ENCODE measurements around the gene FHL2.

The FHL2 gene

GRCh38 chr2:105323111-105323510, 75.7 kb downstream of the FHL2 start:
- no peak for DNase-seq (ENCODE audit: extremely low read depth, low read depth)
- H3K4me3 ChIP-seq (replicated peaks; ENCODE audit: low read depth, low read length): no peak overlapping the region

GRCh38 chr2:105321875-105322646, 76.8 kb downstream of the FHL2 start:
- DNase-seq (ENCODE audit: extremely low read depth, low read depth): no peak
- no peak overlapping the region for H3K4me3 ChIP-seq (replicated peaks; ENCODE audit: low read depth, low read length)
- no peak for TF ChIP-seq CTCF (IDR thresholded peaks at IDR 0.05; ENCODE audit: low read depth, low read length, missing control alignments)

More at GRCh38 chr2:105323111-105323510, 75.7 kb downstream of the FHL2 start:
- TF ChIP-seq CTCF (IDR thresholded peaks at IDR 0.05; ENCODE audit: low read depth, low read length, missing control alignments): no peak

GRCh38 chr2:105320651-105321215, 78.1 kb downstream of the FHL2 start:
- TF ChIP-seq CTCF (IDR thresholded peaks at IDR 0.05; ENCODE audit: low read depth, low read length, missing control alignments): no peak
- no peak overlapping the region for H3K4me3 ChIP-seq (replicated peaks; ENCODE audit: low read depth, low read length)
- DNase-seq (ENCODE audit: extremely low read depth, low read depth): no peak

- TF ChIP-seq CTCF (IDR thresholded peaks at IDR 0.05; ENCODE audit: low read depth, low read length, missing control alignments): no peak
- DNase-seq (ENCODE audit: extremely low read depth, low read depth): no peak
- H3K4me3 ChIP-seq (replicated peaks; ENCODE audit: low read depth, low read length): no peak overlapping the region
Measured at GRCh38 chr2:105317937-105318336, 80.9 kb downstream of the FHL2 start.

GRCh38 chr2:105315314-105315713, 83.5 kb downstream of the FHL2 start:
- H3K4me3 ChIP-seq (replicated peaks; ENCODE audit: low read depth, low read length): no peak overlapping the region
- DNase-seq (ENCODE audit: extremely low read depth, low read depth): no peak
- TF ChIP-seq CTCF (IDR thresholded peaks at IDR 0.05; ENCODE audit: low read depth, low read length, missing control alignments): no peak

GRCh38 chr2:105313877-105314276, 85.0 kb downstream of the FHL2 start:
- no peak for DNase-seq (ENCODE audit: extremely low read depth, low read depth)
- no peak for TF ChIP-seq CTCF (IDR thresholded peaks at IDR 0.05; ENCODE audit: low read depth, low read length, missing control alignments)
- no peak overlapping the region for H3K4me3 ChIP-seq (replicated peaks; ENCODE audit: low read depth, low read length)
